MM.1S (cell line): Measurements from ENCODE around the gene TRIB2.
A peak's percentile ranks its signal among the peaks of the same experiment; 100 is the strongest.

ENCODE experiments used
- DNase-seq: peaks from one replicate; pipeline ENCODE4 v3.0.0-alpha.2; 2015
- H2AFZ ChIP-seq: fragments of 300-600 bp; sonication (generic); 2 replicates; pipeline ENCODE4 v1.6.0; 2016; ENCODE audit warnings: antibody characterized with exemption, low read length
- H3F3A ChIP-seq: fragments of 300-600 bp; sonication (generic); 2 replicates; pipeline ENCODE4 v1.6.1; 2016; ENCODE audit warnings: mild to moderate bottlenecking, antibody characterized with exemption, low read length, moderate library complexity, mixed read lengths; ENCODE audit not compliant: insufficient read depth
- H3K27ac ChIP-seq: fragments of 300-600 bp; sonication (generic); 2 replicates; pipeline ENCODE4 v1.5.1; 2016; ENCODE audit warnings: mild to moderate bottlenecking, low read length
- H3K27me3 ChIP-seq: fragments of 300-600 bp; sonication (generic); replicated peaks from 2 replicates; pipeline ENCODE4 v1.6.0; 2016; ENCODE audit warnings: low read length; ENCODE audit not compliant: insufficient read depth
- H3K36me3 ChIP-seq: fragments of 300-600 bp; sonication (generic); replicated peaks from 2 replicates; pipeline ENCODE4 v1.6.1; 2016; ENCODE audit warnings: mild to moderate bottlenecking, low read length, mixed read lengths; ENCODE audit not compliant: insufficient read depth
- H3K4me1 ChIP-seq: fragments of 300-600 bp; sonication (generic); 2 replicates; pipeline ENCODE4 v1.6.1; 2016; ENCODE audit warnings: low read length, mixed read lengths
- H3K4me2 ChIP-seq: fragments of 300-600 bp; sonication (generic); 2 replicates; pipeline ENCODE4 v1.6.0; 2016; ENCODE audit warnings: low read depth, low read length
- H3K4me3 ChIP-seq: fragments of 300-600 bp; sonication (generic); 2 replicates; pipeline ENCODE4 v1.5.1; 2016; ENCODE audit warnings: low read length, mixed read lengths
- H3K79me2 ChIP-seq: fragments of 300-600 bp; sonication (generic); 2 replicates; pipeline ENCODE4 v1.6.1; 2016; ENCODE audit warnings: mixed run types, low read length, mixed read lengths
- H3K9ac ChIP-seq: fragments of 300-600 bp; sonication (generic); 2 replicates; pipeline ENCODE4 v1.6.1; 2016; ENCODE audit warnings: low read length, mixed read lengths
- H3K9me2 ChIP-seq: fragments of 300-600 bp; sonication (generic); replicated peaks from 2 replicates; pipeline ENCODE4 v1.6.1; 2016; ENCODE audit warnings: mild to moderate bottlenecking, low read length, mixed read lengths; ENCODE audit not compliant: insufficient read depth
- H3K9me3 ChIP-seq: fragments of 300-600 bp; sonication (generic); replicated peaks from 2 replicates; pipeline ENCODE4 v1.6.1; 2016; ENCODE audit warnings: mild to moderate bottlenecking, low read length, mixed read lengths; ENCODE audit not compliant: insufficient read depth
- H4K20me1 ChIP-seq: fragments of 300-600 bp; sonication (generic); 2 replicates; pipeline ENCODE4 v1.6.1; 2016; ENCODE audit warnings: mild to moderate bottlenecking, low read length, moderate library complexity, mixed read lengths; ENCODE audit not compliant: insufficient read depth
- EZH2 ChIP-seq: fragments of 300-600 bp; sonication (generic); optimal IDR thresholded peaks from 2 replicates; pipeline ENCODE3; 2017; ENCODE audit warnings: low read depth, mild to moderate bottlenecking, antibody characterized with exemption, low read length, mixed read lengths
- EZH2phosphoT487 ChIP-seq: fragments of 300-600 bp; sonication (generic); IDR thresholded peaks from 2 replicates; pipeline ENCODE4 v1.6.1; 2018; ENCODE audit warnings: antibody characterized with exemption, low read length
- TF ChIP-seq, protein P1 (sequence below): fragments of 300-600 bp; sonication (generic); IDR thresholded peaks from 2 replicates; pipeline ENCODE4 v1.5.1; 2016; ENCODE audit warnings: antibody characterized with exemption, low read length, mixed read lengths

TRIB2 gene

GRCh38 chr2:12725233-12726187 is 8.8 kb downstream of the TRIB2 start:
- Histone ChIP-seq H3K27me3 (no peaks in the 10 kb centered on the region), H3K27ac (no peak overlapping the region), H2AFZ (no peak overlapping the region), H3K4me3 (no peak overlapping the region), H3K36me3 (no peaks in the 10 kb centered on the region), H3K4me2 (peak overlapping the region; percentile 40; the same call in 1 of the 2 replicates), H3K79me2 (no peaks in the 10 kb centered on the region), H3K9me3 (no peaks in the 10 kb centered on the region), H3K9ac (no peak overlapping the region), H3F3A (peaks cover 19% of the 10 kb centered on the region), H3K9me2 (no peaks in the 10 kb centered on the region), H3K4me1 (peaks cover 31% of the 10 kb centered on the region), H4K20me1 (no peaks in the 10 kb centered on the region)
- TF ChIP-seq EZH2 (no peak), EZH2phosphoT487 (no peak)
- TF ChIP-seq, protein P1, sequence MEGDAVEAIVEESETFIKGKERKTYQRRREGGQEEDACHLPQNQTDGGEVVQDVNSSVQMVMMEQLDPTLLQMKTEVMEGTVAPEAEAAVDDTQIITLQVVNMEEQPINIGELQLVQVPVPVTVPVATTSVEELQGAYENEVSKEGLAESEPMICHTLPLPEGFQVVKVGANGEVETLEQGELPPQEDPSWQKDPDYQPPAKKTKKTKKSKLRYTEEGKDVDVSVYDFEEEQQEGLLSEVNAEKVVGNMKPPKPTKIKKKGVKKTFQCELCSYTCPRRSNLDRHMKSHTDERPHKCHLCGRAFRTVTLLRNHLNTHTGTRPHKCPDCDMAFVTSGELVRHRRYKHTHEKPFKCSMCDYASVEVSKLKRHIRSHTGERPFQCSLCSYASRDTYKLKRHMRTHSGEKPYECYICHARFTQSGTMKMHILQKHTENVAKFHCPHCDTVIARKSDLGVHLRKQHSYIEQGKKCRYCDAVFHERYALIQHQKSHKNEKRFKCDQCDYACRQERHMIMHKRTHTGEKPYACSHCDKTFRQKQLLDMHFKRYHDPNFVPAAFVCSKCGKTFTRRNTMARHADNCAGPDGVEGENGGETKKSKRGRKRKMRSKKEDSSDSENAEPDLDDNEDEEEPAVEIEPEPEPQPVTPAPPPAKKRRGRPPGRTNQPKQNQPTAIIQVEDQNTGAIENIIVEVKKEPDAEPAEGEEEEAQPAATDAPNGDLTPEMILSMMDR = no peak
- peak; percentile 18 for DNase-seq

- H3F3A ChIP-seq = peaks cover 19% of the 10 kb centered on the region
- H3K9ac ChIP-seq = no peak overlapping the region
- H2AFZ ChIP-seq = no peak overlapping the region
- H3K27ac ChIP-seq = no peak overlapping the region
- H3K4me1 ChIP-seq = peaks cover 31% of the 10 kb centered on the region
- no peak overlapping the region for H3K4me2 ChIP-seq
- no peaks in the 10 kb centered on the region for H3K36me3 ChIP-seq
- H3K27me3 ChIP-seq = no peaks in the 10 kb centered on the region
- H3K9me3 ChIP-seq = no peaks in the 10 kb centered on the region
- no peak overlapping the region for H3K4me3 ChIP-seq
- H3K79me2 ChIP-seq = no peaks in the 10 kb centered on the region
- no peaks in the 10 kb centered on the region for H4K20me1 ChIP-seq
- TF ChIP-seq EZH2phosphoT487 = no peak
- TF ChIP-seq, protein P1 = no peak
- TF ChIP-seq EZH2 = no peak
- no peak for DNase-seq
- no peaks in the 10 kb centered on the region for H3K9me2 ChIP-seq
Observed at GRCh38 chr2:12726271-12726670, 9.5 kb downstream of the TRIB2 start.

DNA sequence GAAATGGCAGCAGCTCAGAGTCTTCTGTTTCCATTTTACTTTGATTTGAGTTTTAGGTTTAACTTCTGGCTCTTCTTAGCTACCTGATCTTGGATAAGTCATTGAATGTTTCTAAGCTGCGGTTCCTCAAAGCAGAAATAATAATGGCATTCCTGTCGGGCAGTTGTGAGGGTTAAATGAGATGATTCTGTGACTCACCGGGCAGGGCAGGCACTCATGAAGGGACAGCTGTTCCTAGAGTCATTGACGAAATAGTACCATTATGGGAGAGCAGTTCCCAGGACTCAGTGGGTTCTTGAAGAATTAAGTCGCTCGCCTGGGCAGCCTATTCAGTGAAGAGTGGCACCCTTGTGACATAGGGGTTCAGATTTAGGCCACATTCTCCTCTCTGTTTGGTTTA is 10.3 kb downstream of the TRIB2 start:
- no peaks in the 10 kb centered on the region for H3K9me2 ChIP-seq
- H3F3A ChIP-seq = peaks cover 19% of the 10 kb centered on the region
- no peak overlapping the region for H3K9ac ChIP-seq
- no peaks in the 10 kb centered on the region for H3K9me3 ChIP-seq
- H4K20me1 ChIP-seq = no peaks in the 10 kb centered on the region
- H3K79me2 ChIP-seq = no peaks in the 10 kb centered on the region
- peaks cover 31% of the 10 kb centered on the region for H3K4me1 ChIP-seq
- H3K27ac ChIP-seq = no peak overlapping the region
- H3K4me2 ChIP-seq = no peak overlapping the region
- no peak overlapping the region for H3K4me3 ChIP-seq
- H2AFZ ChIP-seq = no peak overlapping the region
- no peak for DNase-seq
- no peaks in the 10 kb centered on the region for H3K27me3 ChIP-seq
- no peaks in the 10 kb centered on the region for H3K36me3 ChIP-seq
- no peak for TF ChIP-seq EZH2phosphoT487
- TF ChIP-seq EZH2 = no peak
- TF ChIP-seq, protein P1 = no peak
